ES-I3 (cell line): ENCODE measurements around the gene SC5D.

Source experiments
- H3K36me3 ChIP-seq: 2 replicates; pipeline ENCODE4 v1.6.1; 2013; ENCODE audit warnings: mild to moderate bottlenecking, low read length, control low read depth, moderate library complexity; ENCODE audit not compliant: insufficient read depth
- H3K4me1 ChIP-seq: 2 replicates; pipeline ENCODE4 v1.6.1; 2013; ENCODE audit warnings: mild to moderate bottlenecking, control low read depth, low read length; ENCODE audit not compliant: insufficient read depth
- H3K9ac ChIP-seq: 2 replicates; pipeline ENCODE4 v1.6.1; 2013; ENCODE audit warnings: low read depth, mild to moderate bottlenecking, low read length, moderate library complexity
- H3K9me3 ChIP-seq: 2 replicates; pipeline ENCODE4 v1.6.1; 2013; ENCODE audit warnings: mild to moderate bottlenecking, low read length, moderate library complexity; ENCODE audit not compliant: control insufficient read depth, insufficient read depth

Gene SC5D

DNA sequence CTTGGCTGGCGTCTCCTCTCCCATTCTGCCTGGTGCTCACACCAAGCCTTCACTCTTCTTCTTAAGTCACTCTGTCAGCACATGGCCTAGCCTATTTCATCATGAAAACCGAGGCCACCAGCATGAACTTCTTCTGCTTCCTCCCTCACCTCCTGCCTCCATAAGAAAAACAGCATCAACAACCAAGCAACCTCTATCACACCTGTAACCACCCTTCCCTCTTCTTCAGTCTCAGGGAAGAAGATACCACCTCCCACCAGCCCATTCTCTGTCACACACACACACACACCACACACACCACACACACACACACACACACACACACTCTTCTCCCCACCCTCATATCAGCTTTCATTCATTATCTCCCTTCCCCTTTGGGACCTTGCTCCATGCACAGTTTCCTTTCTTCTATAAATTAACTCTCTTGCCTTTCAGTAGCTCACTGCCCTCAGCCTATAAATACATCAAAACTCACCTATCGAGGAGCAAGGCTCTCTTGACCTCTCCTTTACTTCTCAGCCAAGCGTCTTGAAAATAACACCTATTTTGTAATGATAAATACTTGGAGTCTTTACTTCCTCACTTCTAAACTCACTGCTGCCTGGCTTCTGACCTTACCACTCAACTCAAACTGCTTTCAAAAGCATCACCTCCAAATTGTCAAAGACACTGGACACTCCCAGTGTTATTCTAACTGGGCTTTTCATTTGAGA is 36.6 kb downstream of the SC5D start:
- Histone ChIP-seq H3K9ac (no peak overlapping the region), H3K36me3 (no peaks in the 10 kb centered on the region), H3K9me3 (no peaks in the 10 kb centered on the region), H3K4me1 (no peaks in the 10 kb centered on the region)

DNA sequence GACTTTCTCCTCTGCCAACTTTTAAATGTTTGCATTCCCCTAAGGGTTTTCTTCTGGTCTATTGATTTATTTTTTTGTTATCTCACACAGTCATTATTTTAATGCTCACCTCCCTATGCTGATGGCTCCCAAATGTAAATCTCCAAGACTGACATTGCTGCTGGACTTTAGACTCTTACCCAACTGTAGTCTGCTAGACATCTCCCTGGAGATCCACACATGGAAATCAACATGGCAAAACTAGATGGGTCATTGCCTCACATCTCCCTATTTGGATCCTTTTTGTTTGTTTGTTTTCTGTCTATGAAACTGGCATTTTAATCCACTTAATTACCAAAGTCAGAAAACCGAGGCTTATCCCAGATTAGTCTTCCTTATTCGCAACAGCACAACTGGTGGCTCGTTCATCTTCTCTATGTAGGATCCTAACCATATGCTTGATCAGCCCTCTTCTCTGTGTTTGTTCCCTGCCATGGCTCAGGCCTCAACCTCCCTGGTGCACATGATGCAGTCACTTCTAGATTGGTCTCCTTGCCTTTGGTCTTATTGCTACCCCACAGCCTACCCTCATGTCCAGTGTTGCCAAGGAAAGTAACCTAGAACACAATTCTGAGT is 37.3 kb downstream of the SC5D start:
- no peaks in the 10 kb centered on the region for H3K36me3 ChIP-seq
- H3K9ac ChIP-seq: no peak overlapping the region
- no peaks in the 10 kb centered on the region for H3K4me1 ChIP-seq
- no peaks in the 10 kb centered on the region for H3K9me3 ChIP-seq

DNA sequence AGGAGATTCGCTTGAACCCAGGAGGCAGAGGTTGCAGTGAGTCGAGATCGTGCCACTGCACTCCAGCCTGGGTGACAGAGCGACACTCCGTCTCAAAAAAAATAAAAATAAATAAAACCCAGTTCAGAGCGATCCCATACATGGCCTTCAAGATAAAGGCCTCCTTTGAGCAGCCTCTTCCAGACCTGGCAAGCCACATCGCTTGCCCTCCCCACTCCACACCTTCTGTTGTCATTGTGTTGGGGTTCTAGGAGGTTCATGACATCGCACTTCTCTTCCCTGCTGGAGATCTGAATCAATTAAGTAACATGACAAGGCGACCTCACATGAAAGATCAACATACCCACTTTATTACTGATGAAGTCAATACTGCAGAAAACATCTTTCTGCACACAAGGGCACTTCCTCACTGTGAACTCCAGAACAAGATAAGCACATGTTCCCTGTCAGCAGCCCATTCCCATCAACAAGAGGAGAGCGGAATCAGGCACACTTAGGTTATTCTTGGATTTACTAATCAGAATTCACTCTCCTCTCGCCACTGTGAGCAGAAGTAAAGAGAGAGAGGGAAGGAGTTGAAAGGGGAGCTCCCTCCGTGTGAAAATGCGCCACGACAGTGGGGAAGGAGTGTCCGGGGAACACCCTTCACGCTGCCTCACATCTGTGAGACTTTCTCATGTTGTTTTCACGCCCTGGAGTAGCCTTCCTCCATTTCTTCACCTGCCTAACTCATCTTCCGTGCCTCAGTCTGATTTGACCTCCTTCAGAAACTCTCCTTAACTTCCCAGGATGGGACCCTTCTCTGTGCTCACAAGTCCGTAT is 38.3 kb downstream of the SC5D start:
- H3K9ac ChIP-seq: no peak overlapping the region

DNA sequence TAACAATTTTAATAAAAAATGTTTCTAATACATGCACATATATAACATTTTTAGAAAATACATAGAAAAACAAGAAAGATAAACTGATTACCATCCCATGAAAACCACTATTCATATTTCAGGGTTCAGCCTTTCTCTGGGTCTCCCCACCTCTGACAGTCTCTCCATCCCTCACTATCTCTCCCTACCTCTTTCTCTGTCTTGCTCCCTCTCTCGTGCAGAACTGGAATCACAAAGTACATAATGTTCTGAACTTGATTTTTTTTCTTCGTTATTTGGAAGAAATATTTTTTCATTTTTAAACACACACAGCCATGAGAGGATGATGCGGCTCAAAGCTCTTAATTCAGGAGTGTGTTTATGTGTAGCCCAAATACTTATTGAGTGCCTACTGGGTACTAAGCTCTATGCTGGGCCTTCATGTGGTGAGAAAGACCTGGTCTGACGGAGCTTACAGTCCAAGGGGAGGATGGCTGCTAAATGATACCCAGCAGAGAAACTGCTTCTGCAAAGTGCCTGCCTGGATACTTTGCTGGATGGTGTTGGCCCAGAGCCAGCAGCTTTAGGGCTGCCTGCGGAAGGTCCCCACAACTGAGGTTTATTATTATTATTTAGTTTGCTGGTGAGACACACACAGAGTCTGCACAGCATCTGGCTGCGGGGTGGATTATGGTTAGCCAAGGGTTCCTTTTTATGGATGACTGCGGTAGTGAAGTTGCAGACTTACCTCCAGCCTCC is 42.6 kb downstream of the SC5D start:
- Histone ChIP-seq H3K4me1 (no peaks in the 10 kb centered on the region), H3K9ac (no peak overlapping the region), H3K9me3 (no peaks in the 10 kb centered on the region), H3K36me3 (no peaks in the 10 kb centered on the region)

More for the DNA sequence above, 38.3 kb downstream of the SC5D start:
- no peaks in the 10 kb centered on the region for H3K9me3 ChIP-seq
- no peaks in the 10 kb centered on the region for H3K36me3 ChIP-seq
- no peaks in the 10 kb centered on the region for H3K4me1 ChIP-seq

DNA sequence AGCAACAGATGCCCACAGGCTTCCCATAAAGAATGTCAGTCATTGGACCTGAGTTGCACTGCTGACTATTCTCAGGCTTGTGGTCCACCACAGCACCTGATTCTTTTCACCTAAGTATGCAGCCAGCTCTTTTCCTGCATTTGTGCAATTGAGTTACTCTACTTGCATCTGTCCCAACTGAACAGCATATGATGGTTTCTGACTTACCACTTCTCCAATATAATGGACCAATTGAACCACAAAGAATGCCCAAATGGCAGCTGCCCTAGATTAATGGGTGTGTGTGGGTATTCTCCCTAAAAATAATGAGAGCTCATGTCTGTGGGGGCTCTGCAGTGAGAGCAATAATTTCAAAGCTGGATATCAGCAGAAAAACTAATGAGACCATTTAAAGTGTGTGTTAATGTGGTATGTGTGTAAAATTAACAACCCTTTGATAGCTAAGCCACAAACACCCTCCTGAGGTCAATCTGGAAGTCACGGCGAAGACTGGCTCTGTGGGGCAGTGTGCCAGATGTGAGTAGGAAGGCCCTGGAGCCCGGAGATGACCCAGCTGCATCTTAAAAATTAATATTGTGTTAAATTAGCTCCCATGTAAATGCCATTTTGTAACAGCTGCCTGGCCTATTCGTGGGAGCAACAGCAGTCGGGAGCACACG is 43.8 kb downstream of the SC5D start:
- Histone ChIP-seq H3K36me3 (no peaks in the 10 kb centered on the region), H3K9me3 (no peaks in the 10 kb centered on the region), H3K4me1 (no peaks in the 10 kb centered on the region), H3K9ac (no peak overlapping the region)

DNA sequence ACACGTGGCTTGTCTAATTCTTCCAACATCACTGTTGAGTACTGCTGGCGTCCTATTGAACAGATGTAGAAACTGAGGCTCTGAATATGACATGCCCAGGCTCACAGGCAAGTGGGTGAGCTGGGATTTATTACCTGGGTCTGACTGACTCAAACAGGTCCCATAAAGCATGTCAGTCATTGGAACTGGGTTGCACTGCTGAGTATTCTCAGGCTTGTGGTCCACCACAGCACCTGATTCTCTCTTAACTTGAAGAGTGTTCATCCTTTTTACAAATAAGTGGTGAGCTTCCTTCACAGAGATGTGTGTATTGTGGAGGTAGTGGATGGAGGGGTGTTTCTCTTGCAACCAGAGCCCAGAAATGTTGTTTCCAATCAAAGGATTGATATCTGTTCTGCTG is 44.5 kb downstream of the SC5D start:
- no peak overlapping the region for H3K9ac ChIP-seq
- no peaks in the 10 kb centered on the region for H3K4me1 ChIP-seq
- no peaks in the 10 kb centered on the region for H3K9me3 ChIP-seq
- no peaks in the 10 kb centered on the region for H3K36me3 ChIP-seq

DNA sequence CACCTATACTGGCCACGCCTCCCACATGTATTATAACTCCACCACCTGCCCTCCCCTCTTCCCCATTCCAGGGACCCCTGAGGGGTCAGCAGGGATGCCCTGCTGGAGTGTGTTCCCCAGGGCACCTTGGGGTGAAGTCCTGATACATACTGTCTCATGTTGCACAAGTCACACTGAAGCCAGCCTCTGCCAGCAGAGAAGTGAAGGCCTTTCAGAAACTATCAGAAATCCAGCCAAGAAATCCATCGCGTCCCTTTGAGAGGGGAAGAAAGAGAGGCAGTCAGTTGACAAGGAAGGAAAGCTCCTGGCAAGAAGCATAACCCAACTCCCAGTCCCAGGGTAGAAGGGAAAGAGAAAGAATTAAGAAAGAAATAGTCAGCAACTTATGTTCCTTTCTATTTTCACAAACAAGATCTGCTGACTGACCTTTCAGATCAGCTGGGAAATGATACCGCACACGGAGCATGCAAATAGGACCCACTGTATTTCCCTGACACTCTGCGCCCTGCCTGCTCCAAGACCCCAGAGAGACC is 45.2 kb downstream of the SC5D start:
- no peaks in the 10 kb centered on the region for H3K9me3 ChIP-seq
- no peaks in the 10 kb centered on the region for H3K4me1 ChIP-seq
- H3K9ac ChIP-seq: no peak overlapping the region
- no peaks in the 10 kb centered on the region for H3K36me3 ChIP-seq

DNA sequence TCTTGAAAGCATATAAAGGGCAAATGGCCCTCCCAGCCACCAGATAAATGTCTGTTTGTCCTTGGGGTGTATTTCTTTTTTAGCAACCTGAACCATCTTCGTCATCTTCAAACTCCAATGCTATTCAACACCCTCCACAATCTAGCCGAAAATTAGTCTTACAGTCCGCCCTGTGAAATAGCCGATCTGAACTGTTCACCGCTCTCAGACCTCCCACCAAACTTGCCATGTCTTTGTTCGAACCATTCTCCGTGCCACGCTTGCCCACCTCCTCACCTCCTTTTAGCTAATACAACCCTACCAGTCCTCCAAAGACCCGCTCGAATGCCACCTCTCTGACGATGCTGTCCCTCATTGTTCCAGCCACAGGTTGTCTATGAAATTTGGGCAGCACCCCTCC is 46.0 kb downstream of the SC5D start:
- Histone ChIP-seq H3K36me3 (no peaks in the 10 kb centered on the region), H3K4me1 (no peaks in the 10 kb centered on the region), H3K9ac (no peak overlapping the region), H3K9me3 (no peaks in the 10 kb centered on the region)

DNA sequence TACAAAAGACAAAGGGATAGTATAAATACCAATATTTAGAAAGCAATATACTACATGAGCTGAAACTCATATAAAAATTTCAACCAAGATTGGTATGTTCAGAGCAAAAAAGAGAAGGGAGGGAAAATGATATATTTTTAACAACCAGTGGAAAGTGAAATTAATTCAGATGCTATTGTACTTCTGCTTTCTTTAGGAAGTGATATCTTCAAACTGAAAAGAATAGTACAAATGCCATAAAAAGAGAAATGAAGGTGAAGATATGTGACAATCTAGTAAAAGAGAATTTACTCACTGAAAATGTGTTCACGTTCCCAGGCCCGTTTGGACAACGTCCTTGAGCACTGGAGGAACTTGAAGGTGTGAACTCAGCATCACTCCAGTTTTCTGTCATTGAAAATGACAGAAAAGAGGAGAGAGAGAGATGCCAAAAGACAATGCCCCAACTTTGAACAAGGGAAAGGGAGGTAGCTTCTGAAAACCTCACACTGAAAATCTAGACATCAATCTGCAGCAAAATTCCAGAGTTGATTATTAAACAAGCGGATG is 47.5 kb downstream of the SC5D start:
- H3K9me3 ChIP-seq: no peaks in the 10 kb centered on the region
- H3K4me1 ChIP-seq: no peaks in the 10 kb centered on the region
- H3K36me3 ChIP-seq: no peaks in the 10 kb centered on the region
- no peak overlapping the region for H3K9ac ChIP-seq

DNA sequence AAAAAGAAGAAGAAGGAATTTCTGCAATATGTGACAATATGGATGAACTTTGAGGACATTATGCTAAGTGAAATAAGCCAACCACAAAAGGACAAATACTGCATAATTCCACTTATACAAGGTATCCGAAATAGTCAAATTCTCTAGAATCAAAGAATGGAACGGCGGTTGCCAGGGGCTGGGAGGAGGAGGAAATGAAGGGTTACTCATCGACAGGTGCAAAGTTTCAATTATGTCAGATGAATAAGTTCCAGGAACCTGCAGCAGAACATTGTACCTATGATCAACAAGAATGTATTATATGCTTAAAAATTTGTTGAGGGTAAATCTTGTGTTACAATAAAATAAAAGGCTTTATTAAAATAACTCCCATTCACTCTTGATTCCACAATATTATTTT is 49.0 kb downstream of the SC5D start:
- Histone ChIP-seq H3K36me3 (no peaks in the 10 kb centered on the region), H3K9me3 (no peaks in the 10 kb centered on the region), H3K4me1 (no peaks in the 10 kb centered on the region), H3K9ac (no peak overlapping the region)

DNA sequence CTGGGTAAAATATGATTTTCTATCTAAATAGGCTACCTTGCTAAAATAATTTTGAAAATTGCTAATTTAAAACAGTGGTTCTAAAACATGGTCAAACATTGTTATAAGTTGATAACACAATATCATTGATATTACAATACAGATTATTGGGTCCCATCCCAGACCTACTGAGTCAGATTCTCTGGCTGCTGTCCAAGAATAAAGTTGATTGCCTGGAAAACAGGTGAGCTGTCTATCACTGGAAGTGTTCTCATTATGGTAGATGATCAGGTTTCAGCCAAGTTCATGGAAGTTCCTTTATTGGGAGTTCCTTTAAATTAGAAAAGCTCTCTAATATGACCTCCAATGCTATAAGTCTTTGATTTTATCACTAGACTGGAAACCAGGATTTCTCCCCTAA is 52.3 kb downstream of the SC5D start:
- Histone ChIP-seq H3K36me3 (no peaks in the 10 kb centered on the region), H3K4me1 (no peaks in the 10 kb centered on the region), H3K9me3 (no peaks in the 10 kb centered on the region), H3K9ac (no peak overlapping the region)

DNA sequence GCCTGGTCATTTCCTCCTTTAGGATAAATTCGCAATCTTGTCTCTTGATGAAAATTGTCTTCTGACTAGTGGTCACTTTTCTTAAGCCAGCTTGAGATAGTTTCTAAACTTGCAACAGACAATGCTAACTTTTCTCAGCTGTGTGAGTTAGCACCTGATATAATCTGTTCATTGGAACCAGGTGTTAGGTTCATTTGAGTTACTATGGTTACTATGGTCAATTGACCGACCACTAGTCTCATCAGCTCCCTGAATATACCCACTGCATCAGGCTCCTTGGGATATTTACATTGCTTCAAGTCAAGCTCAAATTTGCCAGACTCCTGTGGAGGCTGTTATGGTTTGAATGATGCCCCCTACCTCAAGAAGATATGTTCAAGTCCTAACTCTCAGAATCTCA is 54.5 kb downstream of the SC5D start:
- H3K9me3 ChIP-seq: no peaks in the 10 kb centered on the region
- no peaks in the 10 kb centered on the region for H3K36me3 ChIP-seq
- no peak overlapping the region for H3K9ac ChIP-seq
- no peaks in the 10 kb centered on the region for H3K4me1 ChIP-seq

DNA sequence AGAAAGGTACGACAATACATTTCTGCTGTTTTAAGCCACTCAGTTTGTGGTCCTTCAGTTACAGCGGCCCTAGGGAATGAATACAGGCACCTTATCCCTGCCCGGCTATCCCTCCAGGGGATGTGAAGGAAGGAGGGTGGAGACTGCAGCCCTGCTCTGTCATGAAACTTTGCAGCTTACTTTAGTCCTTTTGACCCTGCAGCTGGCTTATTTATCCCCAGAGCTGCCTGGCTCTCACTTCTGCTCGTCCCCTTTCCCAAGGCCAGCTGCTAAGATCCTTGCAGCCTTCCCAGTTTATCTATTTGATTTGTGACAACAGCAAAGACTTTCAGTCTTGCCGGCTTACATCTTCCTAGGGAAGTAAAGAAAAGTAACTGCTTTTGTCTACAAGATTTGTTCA is 55.2 kb downstream of the SC5D start:
- Histone ChIP-seq H3K36me3 (no peaks in the 10 kb centered on the region), H3K9ac (no peak overlapping the region), H3K4me1 (no peaks in the 10 kb centered on the region), H3K9me3 (no peaks in the 10 kb centered on the region)
